Endodermal cell (in vitro differentiated cells): ENCODE data around the gene PODXL2. TPM values are rescaled to one million over a fixed set of nuclear protein-coding genes. Genes with fewer than 3 reads are reported as not detected.

Source experiments
- DNase-seq: peaks from one replicate; pipeline ENCODE4 v3.0.0-alpha.2; 2017
- H3K27ac ChIP-seq: 2 replicates; pipeline ENCODE4 v1.5.1; 2013; ENCODE audit warnings: mild to moderate bottlenecking, low read depth, low read length, moderate library complexity
- H3K27me3 ChIP-seq: 2 replicates; pipeline ENCODE4 v1.6.1; 2013; ENCODE audit warnings: mild to moderate bottlenecking, low read length, moderate library complexity; ENCODE audit not compliant: insufficient read depth, control insufficient read depth, poor library complexity, severe bottlenecking
- H3K36me3 ChIP-seq: 2 replicates; pipeline ENCODE4 v1.7.0; 2013; ENCODE audit warnings: mild to moderate bottlenecking, low read length, moderate library complexity; ENCODE audit not compliant: control insufficient read depth, insufficient read depth
- H3K4me1 ChIP-seq: one replicate; pipeline ENCODE4 v1.7.0; 2013; ENCODE audit warnings: low read length; ENCODE audit not compliant: control insufficient read depth, insufficient read depth
- H3K4me3 ChIP-seq: 2 replicates; pipeline ENCODE4 v1.5.1; 2013; ENCODE audit warnings: mild to moderate bottlenecking, low read length, moderate library complexity
- H3K9ac ChIP-seq: 2 replicates; pipeline ENCODE4 v1.6.1; 2013; ENCODE audit warnings: mild to moderate bottlenecking, low read length, moderate library complexity; ENCODE audit not compliant: poor library complexity, severe bottlenecking; ENCODE audit errors: extremely low read depth
- H3K9me3 ChIP-seq: 2 replicates; pipeline ENCODE4 v1.6.1; 2013; ENCODE audit warnings: mild to moderate bottlenecking, low read length, moderate library complexity; ENCODE audit not compliant: control insufficient read depth
- H3K27ac Mint-ChIP-seq: 2 replicates; pipeline ENCODE4 v1.8.0; 2020; ENCODE audit warnings: mixed read lengths
- H3K27me3 Mint-ChIP-seq: 2 replicates; pipeline ENCODE4 v1.8.0; 2021; ENCODE audit warnings: mild to moderate bottlenecking, mixed read lengths; ENCODE audit not compliant: insufficient read depth
- H3K36me3 Mint-ChIP-seq: 2 replicates; pipeline ENCODE4 v1.8.0; 2020; ENCODE audit warnings: low read depth, mixed read lengths
- H3K4me1 Mint-ChIP-seq: 2 replicates; pipeline ENCODE4 v1.8.0; 2020; ENCODE audit warnings: mixed read lengths
- H3K4me3 Mint-ChIP-seq: 2 replicates; pipeline ENCODE4 v1.8.0; 2020; ENCODE audit warnings: mild to moderate bottlenecking, moderate library complexity, mixed read lengths
- H3K9me3 Mint-ChIP-seq: 2 replicates; pipeline ENCODE4 v1.8.0; 2020; ENCODE audit warnings: mild to moderate bottlenecking, mixed read lengths
- WGBS, 2 experiments: methylation state at CpG; one replicate each; pipeline versions ENCODE4 v1.1.5 to v1.1.7; 2013; ENCODE audit warnings: missing lambda C conversion rate in 2 of 2, mixed read lengths in 1 of 2; ENCODE audit not compliant: insufficient coverage in 1 of 2, insufficient read length in 1 of 2; 5-methylcytosine and 5-hydroxymethylcytosine counted together
- total RNA-seq, 2 donors: library from RNA; stranded (reverse); fragmentation: NEBNext Ultra II Directional in 1 of 2; extraction: Animal tissue kit (Norgen Biotek cat#: 25700) in 1 of 2; gene quantifications; 2 replicates in 1 of 2; 3 replicates in 1 of 2; pipeline ENCODE4 v1.2.1, GENCODE V29; 2021
- TF ChIP-seq, protein P1 (sequence below): fragments of 200-600 bp; sonication (generic); conservative IDR thresholded peaks from 2 replicates; pipeline ENCODE4 v1.5.0; 2021; ENCODE audit warnings: antibody characterized with exemption, mild to moderate bottlenecking

PODXL2 gene
- total RNA-seq, 2 donors from 2014 or later = 11.8 to 16.5 TPM

DNA sequence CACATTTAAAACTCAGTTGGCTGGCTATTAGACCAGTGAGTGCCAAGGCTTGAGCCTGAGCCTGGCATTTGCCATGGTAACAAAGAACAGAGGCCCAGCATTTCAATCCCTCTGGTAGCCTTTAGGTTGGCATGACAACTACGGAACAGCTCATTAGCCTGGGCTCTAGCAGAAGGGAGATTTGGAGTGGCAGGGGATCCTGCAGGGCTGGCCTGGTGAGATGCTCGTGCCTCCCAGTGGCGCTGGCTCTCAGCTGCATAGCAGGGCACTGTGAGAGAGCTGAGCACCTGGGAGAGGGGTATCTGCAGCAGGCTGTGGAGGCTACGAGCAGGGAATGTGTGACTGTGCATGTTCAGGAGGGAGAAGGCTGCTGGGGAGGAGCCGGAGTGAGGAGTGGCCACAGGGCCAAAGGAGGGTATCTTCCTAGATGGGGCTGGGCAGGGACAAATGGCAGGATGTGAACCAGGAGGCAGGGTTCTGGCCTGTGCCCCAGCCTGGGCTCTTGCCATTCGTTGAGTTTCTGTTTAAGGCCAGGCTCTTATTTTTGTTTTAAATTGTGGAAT is 38.2 kb downstream of the PODXL2 start:
- Mint-ChIP-seq H3K36me3 (no peaks in the 10 kb centered on the region), H3K4me3 (no peak overlapping the region), H3K4me1 (peaks cover 2% of the 10 kb centered on the region), H3K27ac (no peak overlapping the region), H3K27me3 (peaks cover 2% of the 10 kb centered on the region), H3K9me3 (no peaks in the 10 kb centered on the region)
- Histone ChIP-seq H3K9me3 (no peaks in the 10 kb centered on the region), H3K4me3 (no peak overlapping the region), H3K4me1 (no peaks in the 10 kb centered on the region), H3K36me3 (peaks cover 12% of the 10 kb centered on the region), H3K9ac (no peak overlapping the region), H3K27me3 (no peaks in the 10 kb centered on the region), H3K27ac (no peak overlapping the region)
- no peak for DNase-seq
- WGBS, 2 experiments = 85 to 89% methylated on average over 6 of the region's 6 CpGs
- TF ChIP-seq, protein P1, sequence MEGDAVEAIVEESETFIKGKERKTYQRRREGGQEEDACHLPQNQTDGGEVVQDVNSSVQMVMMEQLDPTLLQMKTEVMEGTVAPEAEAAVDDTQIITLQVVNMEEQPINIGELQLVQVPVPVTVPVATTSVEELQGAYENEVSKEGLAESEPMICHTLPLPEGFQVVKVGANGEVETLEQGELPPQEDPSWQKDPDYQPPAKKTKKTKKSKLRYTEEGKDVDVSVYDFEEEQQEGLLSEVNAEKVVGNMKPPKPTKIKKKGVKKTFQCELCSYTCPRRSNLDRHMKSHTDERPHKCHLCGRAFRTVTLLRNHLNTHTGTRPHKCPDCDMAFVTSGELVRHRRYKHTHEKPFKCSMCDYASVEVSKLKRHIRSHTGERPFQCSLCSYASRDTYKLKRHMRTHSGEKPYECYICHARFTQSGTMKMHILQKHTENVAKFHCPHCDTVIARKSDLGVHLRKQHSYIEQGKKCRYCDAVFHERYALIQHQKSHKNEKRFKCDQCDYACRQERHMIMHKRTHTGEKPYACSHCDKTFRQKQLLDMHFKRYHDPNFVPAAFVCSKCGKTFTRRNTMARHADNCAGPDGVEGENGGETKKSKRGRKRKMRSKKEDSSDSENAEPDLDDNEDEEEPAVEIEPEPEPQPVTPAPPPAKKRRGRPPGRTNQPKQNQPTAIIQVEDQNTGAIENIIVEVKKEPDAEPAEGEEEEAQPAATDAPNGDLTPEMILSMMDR = no peak

DNA sequence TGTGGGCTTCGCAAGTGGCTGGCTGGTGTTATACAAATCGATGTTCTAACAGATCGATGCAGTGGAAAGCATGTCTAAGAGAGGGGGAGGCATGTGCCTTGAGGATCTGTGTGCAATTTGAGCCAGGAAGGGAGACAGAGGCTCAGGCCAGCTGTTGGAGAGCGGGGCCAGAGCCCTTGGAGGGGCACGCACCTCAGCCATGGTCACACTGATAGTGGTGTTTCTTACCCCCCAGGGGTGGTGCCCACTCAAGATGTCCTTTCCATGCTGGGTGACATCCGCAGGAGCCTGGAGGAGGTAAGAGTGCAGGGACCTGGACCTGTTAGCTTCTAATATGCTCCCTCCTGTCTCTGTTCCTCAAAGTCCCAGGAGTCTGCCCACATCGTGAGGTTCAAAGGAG is 39.9 kb downstream of the PODXL2 start:
- 93% methylated on average over 5 to 7 of the region's 7 CpGs for WGBS, 2 experiments
- H3K27ac ChIP-seq = no peak overlapping the region
- H3K27me3 Mint-ChIP-seq = peaks cover 7% of the 10 kb centered on the region
- no peaks in the 10 kb centered on the region for H3K4me1 ChIP-seq
- no peaks in the 10 kb centered on the region for H3K9me3 ChIP-seq
- peaks cover 7% of the 10 kb centered on the region for H3K27me3 ChIP-seq
- no peak for DNase-seq
- H3K9ac ChIP-seq = no peak overlapping the region
- H3K4me1 Mint-ChIP-seq = peaks cover 2% of the 10 kb centered on the region
- H3K4me3 Mint-ChIP-seq = no peak overlapping the region
- H3K36me3 Mint-ChIP-seq = no peaks in the 10 kb centered on the region
- no peaks in the 10 kb centered on the region for H3K9me3 Mint-ChIP-seq
- no peak overlapping the region for H3K27ac Mint-ChIP-seq
- TF ChIP-seq, protein P1 = no peak
- H3K36me3 ChIP-seq = peaks cover 12% of the 10 kb centered on the region
- H3K4me3 ChIP-seq = no peak overlapping the region

DNA sequence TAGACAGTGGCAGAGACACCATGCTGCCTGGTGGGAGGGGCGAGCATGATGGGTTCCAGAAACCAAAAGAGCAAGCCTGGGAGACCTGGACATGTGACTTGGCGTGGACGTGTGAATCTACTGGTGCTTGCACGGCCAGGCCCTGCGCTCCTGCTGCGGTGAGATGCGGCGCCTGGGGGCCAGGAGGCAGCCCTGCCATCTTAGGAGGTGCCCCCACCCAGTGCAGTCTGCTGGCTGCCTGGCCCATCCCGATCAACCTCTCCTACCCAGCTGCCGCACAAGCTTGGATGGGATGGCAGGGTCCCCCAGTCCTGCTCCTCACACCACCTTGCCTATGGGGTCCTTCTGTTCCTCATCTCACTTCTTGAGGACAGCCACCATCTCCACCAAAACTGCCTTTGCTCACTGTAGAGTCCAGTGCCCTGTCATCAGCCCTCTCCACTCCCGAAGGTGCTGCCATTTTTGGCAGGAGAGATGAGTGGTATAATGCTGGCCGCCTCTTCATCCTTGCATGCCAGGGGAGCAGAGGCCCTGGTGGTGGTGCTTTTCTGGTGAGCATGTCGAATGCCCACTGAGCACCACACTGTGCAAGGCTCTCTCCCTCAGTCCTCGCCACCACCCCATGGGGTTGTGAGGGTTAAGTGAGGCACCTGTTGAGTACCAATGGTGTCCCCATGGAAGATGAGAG is 40.7 kb downstream of the PODXL2 start:
- Histone ChIP-seq H3K27ac (no peak overlapping the region), H3K9ac (no peak overlapping the region), H3K4me1 (no peaks in the 10 kb centered on the region), H3K4me3 (no peak overlapping the region), H3K36me3 (peaks cover 12% of the 10 kb centered on the region), H3K9me3 (no peaks in the 10 kb centered on the region), H3K27me3 (peaks cover 8% of the 10 kb centered on the region)
- TF ChIP-seq, protein P1 = no peak
- H3K36me3 Mint-ChIP-seq = no peaks in the 10 kb centered on the region
- no peaks in the 10 kb centered on the region for H3K9me3 Mint-ChIP-seq
- WGBS, 2 experiments = 93 to 100% methylated on average over 2 to 14 of the region's 14 CpGs
- H3K4me3 Mint-ChIP-seq = no peak overlapping the region
- peaks cover 2% of the 10 kb centered on the region for H3K4me1 Mint-ChIP-seq
- no peak for DNase-seq
- H3K27me3 Mint-ChIP-seq = peaks cover 14% of the 10 kb centered on the region
- H3K27ac Mint-ChIP-seq = no peak overlapping the region
